Cardiac muscle cell (in vitro differentiated cells and primary cell): ENCODE data around the gene MYCBP. TPM values are rescaled to one million over a fixed set of nuclear protein-coding genes. Genes with fewer than 3 reads are reported as not detected.

ENCODE experiments used
- DNase-seq, 2 donors: peaks; one replicate each; pipeline versions ENCODE4 v3.0.0 to v3.0.0-alpha.2; 2010 to 2017; ENCODE audit warnings: low read depth in 1 of 2, low spot score in 1 of 2
- H3K27ac ChIP-seq: fragments of 200-600 bp; sonication (generic); 2 replicates; pipeline ENCODE4 v1.5.1; 2016
- H3K27me3 ChIP-seq: fragments of 200-600 bp; sonication (generic); 2 replicates; pipeline ENCODE4 v1.6.0; 2016; ENCODE audit warnings: control low read depth
- H3K36me3 ChIP-seq: fragments of 200-600 bp; sonication (generic); 2 replicates; pipeline ENCODE4 v1.5.1; 2016; ENCODE audit warnings: control low read depth
- H3K4me1 ChIP-seq: fragments of 200-600 bp; sonication (generic); 2 replicates; pipeline ENCODE4 v1.8.1; 2017; ENCODE audit warnings: low read depth, mild to moderate bottlenecking, mixed run types
- H3K4me3 ChIP-seq: fragments of 200-600 bp; sonication (generic); 2 replicates; pipeline ENCODE4 v1.5.1; 2016; ENCODE audit warnings: mild to moderate bottlenecking
- H3K9me3 ChIP-seq: fragments of 200-600 bp; sonication (generic); 2 replicates; pipeline ENCODE4 v1.5.1; 2017; ENCODE audit warnings: low read depth, mild to moderate bottlenecking, control low read depth
- polyA plus RNA-seq: library from polyadenylated mRNA; unstranded; fragments of >200 nt; fragmentation: Nextera tagmentation; extraction: Ambion mirVana; gene quantifications from 2 replicates; pipeline ENCODE4 v1.2.1, GENCODE V29; 2016
- total RNA-seq: library from RNA; depleted of rRNA; stranded (reverse); fragments of >200 nt; gene quantifications from 2 replicates; pipeline ENCODE4 v1.2.3, GENCODE V29; 2016
- TF ChIP-seq, protein P1 (sequence below): IDR thresholded peaks from 2 replicates; pipeline ENCODE4 v1.5.1; 2012; ENCODE audit warnings: low read depth, mild to moderate bottlenecking, low read length

The MYCBP gene
- total and polyA plus RNA-seq, 2 experiments from 2014 or later, result 8.8 to 51.8 TPM

DNA sequence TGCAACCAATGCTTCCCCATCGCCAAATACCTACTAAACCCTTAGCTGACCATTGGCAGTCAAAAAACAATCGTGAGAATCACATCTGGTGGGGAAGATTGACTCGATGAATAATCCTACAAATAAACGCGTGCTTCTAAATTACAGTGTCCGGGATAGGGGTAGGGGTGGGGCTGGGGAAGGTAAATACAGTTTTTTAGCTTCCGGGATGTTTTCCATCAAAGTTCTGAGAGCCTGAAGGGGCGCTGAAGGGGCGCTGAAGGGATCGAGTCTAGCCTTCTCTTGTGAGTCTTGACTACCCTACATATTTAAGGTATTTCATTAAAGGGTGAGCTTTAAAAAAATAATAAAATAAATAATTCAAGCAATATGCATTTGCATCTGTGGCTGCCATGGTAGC lies 54.1 kb downstream of the MYCBP start:
- TF ChIP-seq, protein P1, sequence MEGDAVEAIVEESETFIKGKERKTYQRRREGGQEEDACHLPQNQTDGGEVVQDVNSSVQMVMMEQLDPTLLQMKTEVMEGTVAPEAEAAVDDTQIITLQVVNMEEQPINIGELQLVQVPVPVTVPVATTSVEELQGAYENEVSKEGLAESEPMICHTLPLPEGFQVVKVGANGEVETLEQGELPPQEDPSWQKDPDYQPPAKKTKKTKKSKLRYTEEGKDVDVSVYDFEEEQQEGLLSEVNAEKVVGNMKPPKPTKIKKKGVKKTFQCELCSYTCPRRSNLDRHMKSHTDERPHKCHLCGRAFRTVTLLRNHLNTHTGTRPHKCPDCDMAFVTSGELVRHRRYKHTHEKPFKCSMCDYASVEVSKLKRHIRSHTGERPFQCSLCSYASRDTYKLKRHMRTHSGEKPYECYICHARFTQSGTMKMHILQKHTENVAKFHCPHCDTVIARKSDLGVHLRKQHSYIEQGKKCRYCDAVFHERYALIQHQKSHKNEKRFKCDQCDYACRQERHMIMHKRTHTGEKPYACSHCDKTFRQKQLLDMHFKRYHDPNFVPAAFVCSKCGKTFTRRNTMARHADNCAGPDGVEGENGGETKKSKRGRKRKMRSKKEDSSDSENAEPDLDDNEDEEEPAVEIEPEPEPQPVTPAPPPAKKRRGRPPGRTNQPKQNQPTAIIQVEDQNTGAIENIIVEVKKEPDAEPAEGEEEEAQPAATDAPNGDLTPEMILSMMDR, result no peak
- Histone ChIP-seq H3K27ac (no peak overlapping the region), H3K4me3 (no peak overlapping the region), H3K36me3 (no peaks in the 10 kb centered on the region), H3K9me3 (no peaks in the 10 kb centered on the region), H3K27me3 (peaks cover 77% of the 10 kb centered on the region), H3K4me1 (no peaks in the 10 kb centered on the region)
- no peak for DNase-seq

DNA sequence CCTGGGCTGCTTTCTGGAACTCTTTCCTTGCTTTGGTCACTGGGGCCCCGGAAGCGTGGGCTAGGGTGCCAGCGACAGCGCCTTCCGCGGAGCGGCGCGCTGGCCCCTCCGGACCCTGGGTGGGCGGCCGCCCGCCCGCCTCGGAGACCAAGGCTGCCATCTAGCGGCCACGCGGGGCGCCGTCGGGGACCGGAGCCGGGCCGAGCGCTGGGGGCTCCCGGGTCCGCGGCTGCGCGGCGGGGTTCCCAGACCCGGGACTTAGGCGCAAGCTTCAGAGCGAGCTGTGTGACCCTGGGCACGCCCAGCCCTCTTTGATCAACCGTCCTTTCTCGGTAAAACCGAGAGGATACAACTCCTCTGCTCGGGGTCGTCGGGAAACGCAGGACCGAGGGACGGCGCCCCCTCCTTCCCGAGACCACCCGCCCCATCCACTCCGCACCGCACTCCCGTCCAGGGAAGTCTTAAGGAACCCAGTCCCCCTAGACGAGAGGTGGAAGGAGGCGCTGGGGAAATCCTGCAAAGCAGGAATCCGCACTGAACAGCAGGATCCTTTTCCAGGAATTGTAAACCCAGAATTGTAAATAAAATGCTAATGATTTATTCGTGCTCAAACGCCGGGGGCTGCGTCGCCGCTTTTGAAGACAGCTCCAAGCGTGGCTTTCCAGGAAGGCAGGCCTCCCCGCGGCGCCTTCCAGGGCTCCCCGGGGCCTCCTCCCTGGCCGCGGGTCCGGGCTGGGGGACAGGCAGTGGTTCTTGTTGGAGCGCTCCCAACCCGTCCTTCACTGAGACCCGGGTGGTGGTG lies 54.8 kb downstream of the MYCBP start:
- DNase-seq, result peak; percentile 16 to 78
- no peaks in the 10 kb centered on the region for H3K9me3 ChIP-seq
- H3K36me3 ChIP-seq, result no peaks in the 10 kb centered on the region
- H3K4me1 ChIP-seq, result no peaks in the 10 kb centered on the region
- H3K27me3 ChIP-seq, result peaks cover 83% of the 10 kb centered on the region
- H3K4me3 ChIP-seq, result peak overlapping the region; percentile 44
- no peak overlapping the region for H3K27ac ChIP-seq
- TF ChIP-seq, protein P1, result peak; percentile 60

DNA sequence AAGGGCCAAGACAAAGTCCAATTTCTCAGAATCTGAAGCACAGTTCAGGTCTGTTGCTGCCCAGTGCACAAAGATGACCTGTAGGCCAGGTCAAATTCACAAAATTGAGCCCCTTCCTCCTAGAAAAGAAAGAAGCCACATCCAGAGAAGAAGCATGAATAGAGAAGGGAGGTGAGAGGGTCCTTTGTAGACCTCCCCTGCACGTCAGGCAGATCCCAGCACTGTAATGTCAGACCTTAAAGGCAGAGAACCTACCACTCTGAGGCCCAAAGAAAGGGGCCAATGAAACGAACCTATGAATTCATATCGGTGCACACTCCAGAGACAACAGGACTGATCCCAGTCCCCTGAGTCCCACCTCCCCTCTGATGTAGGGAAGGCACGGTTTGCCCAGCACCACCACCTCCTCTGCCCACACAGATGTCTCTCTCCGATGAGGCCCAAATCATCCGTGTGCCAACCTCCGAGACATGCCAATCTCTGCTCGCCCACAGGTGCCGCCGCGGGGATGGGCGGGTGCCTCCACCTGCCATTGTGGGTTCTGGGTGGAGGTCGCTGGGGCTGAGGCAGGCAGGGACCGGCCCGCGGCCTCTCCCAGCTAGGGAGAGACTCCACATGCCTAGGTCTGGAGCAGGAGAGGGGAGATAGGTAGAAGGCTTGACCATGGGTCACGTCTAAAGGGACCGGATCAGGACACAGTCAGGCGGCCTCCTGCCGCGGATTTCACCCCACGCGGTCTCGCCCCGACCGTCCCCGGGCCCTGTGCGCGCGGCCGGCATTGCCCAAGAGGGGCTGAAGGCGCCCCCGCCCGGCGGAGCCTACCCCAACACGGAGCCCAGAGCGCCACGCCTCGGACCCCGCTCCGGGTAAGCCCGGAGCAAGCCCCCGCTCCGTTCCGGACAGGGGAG lies 55.6 kb downstream of the MYCBP start:
- H3K27me3 ChIP-seq, result peaks cover 84% of the 10 kb centered on the region
- H3K27ac ChIP-seq, result no peak overlapping the region
- no peaks in the 10 kb centered on the region for H3K36me3 ChIP-seq
- no peaks in the 10 kb centered on the region for H3K9me3 ChIP-seq
- H3K4me3 ChIP-seq, result peak overlapping the region; percentile 44
- H3K4me1 ChIP-seq, result no peaks in the 10 kb centered on the region
- TF ChIP-seq, protein P1, result no peak
- peak in 1 of 2 donors; percentile 11 for DNase-seq

DNA sequence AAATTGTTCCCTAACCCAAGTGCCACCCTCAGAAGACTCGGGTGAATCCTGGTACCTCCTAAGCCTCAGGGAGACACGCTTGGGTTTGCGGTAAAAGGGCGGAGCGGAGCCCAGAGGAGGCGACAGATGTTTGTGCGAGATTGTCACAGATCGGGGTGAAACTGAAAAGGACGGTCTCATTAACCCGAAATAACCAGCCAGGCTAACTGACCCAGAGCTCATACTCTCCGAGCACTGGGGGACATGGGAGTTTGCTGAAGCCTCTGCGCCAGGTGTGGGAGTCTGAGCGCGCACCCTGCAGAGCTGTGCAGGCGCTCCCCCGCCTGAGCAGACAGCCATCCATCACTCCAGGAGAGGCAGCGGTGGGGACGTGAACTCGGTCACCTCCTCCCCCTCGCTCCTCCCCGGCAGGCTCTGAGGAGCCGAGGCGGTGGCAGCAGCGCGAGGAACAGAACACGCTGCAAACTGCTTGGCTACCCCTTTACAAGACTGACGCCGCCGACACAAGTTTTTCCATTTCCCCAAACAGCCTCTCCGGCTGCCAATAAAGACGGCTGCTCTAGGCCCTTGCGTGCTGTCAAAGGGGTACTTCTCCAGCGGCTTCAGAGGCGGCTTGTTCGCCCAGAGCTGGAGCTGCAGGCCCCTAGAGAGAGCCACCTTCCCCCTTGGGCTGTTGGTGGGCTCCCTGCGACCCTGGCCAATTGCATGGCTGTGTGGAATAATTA lies 57.1 kb downstream of the MYCBP start:
- Histone ChIP-seq H3K9me3 (no peaks in the 10 kb centered on the region), H3K36me3 (no peaks in the 10 kb centered on the region), H3K4me1 (no peaks in the 10 kb centered on the region), H3K27ac (no peak overlapping the region), H3K4me3 (no peak overlapping the region), H3K27me3 (peaks cover 74% of the 10 kb centered on the region)
- TF ChIP-seq, protein P1, result no peak
- DNase-seq, result no peak

DNA sequence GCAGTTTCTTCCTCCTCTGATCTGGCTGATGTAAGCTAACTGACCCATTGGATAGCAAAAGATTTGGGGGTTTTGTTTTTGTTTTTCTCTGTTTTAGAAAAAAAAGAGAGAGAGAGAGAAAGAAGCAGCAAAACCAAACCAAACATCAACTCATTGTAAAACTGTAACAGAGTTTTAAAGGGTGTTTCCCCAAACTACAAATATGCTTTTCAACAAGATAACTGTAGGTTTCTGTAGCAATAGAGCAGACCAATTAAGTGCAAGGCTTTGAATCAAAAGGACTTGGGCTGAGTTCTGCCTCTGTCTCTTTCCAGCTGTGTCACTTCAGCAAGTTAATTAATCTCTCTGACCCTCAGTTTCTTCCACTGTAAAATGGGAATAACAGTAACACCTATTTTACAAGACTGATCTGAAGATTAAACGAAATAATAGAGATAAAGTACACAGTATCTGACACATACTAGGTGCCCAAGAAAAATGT lies 58.1 kb downstream of the MYCBP start:
- H3K36me3 ChIP-seq, result no peaks in the 10 kb centered on the region
- no peaks in the 10 kb centered on the region for H3K4me1 ChIP-seq
- peaks cover 64% of the 10 kb centered on the region for H3K27me3 ChIP-seq
- TF ChIP-seq, protein P1, result no peak
- H3K9me3 ChIP-seq, result no peaks in the 10 kb centered on the region
- H3K4me3 ChIP-seq, result no peak overlapping the region
- DNase-seq, result no peak
- H3K27ac ChIP-seq, result no peak overlapping the region
